GM21367 (cell line): ENCODE results near the gene C2CD2.

Experiments
- ATAC-seq: cut with Tn5 transposase; IDR thresholded peaks from one replicate; pipeline ENCODE4 v1.9.1; 2021; ENCODE audit not compliant: unreplicated experiment

The C2CD2 gene

DNA sequence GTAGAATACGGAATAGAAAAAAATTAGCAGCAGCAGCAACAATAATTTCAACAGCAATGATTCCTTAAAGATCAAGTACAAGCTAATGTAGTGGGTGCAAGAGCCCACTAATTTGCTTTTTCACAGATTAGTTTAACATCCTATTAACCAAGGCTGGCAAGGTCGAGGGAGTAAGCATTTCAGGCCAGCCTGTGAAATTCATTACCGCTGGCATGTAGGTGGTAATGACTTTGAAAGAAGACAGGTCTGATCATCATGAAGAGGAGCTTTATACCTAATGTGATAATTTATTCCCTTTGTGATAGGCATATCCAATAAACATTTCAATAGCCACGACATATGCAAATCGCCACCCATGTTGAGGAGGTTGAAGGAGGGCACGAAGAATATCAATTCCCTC is 63.5 kb downstream of the C2CD2 start:
- ATAC-seq: no peak

DNA sequence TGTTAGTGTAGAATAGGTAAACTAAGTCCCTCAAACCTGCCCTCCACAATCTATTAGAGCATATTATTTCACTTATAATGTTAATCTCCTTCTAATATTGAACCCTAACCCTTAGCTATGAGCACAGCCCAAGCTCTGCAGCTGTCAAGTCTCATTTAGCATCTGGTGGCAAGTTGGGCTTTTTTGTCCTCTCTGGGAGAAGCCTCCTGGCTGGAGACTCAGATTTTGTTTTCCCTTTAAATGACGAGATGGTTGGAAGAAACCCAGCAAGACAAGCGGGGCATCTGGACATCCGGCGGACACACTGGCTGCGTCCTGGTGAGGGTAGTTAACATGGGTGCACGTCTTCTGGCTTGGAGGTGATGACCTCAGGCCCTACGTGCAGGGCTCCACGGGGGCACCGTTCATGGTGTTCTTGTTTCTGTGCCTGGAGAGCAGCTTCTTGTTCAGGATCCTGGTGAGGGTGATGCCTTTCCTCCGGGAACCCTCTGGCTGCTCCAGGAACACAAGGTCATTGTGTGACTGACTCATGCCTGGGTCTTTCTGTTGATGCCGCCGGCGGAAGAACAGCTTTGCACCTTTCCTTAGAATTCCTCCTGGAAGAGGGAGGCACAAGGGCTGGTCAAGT is 65.0 kb downstream of the C2CD2 start:
- ATAC-seq: no peak

DNA sequence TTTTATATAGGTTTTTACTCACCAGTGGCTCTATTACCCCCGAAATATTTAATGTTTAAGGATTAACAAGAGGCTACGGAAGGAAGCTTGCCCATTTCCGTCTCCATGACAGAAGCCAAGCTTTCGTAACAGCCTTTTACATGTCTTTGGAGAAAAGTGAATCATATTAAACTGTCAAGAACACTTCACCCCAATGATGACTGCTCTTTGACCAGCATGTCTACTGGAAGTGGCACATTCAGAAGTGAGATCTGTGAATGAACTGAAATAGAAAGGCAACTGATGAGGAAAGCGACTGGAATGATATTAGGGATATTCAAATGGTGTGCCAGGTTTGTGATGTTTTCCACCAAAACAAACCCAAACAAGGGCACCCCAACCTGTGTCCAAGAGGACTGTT is 66.2 kb downstream of the C2CD2 start:
- ATAC-seq: no peak

DNA sequence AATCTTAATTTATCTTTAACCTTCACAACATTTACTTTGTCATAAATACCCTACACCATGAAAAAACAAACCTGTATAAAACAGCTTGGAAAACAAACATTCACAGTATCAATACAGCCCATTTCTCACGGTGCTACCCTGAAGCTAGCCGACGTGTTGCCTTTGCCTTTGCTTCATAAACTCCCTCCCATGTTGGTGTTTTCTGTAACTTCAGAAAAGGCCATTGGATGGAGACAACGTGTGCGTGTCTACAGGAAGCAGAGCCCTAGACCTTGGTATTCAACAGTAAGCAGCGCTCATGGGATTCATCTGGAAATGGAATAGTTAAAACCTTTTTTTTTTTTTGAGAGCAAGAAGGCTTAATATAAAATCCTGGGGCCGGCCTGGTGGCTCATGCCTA is 67.5 kb downstream of the C2CD2 start:
- no peak for ATAC-seq

DNA sequence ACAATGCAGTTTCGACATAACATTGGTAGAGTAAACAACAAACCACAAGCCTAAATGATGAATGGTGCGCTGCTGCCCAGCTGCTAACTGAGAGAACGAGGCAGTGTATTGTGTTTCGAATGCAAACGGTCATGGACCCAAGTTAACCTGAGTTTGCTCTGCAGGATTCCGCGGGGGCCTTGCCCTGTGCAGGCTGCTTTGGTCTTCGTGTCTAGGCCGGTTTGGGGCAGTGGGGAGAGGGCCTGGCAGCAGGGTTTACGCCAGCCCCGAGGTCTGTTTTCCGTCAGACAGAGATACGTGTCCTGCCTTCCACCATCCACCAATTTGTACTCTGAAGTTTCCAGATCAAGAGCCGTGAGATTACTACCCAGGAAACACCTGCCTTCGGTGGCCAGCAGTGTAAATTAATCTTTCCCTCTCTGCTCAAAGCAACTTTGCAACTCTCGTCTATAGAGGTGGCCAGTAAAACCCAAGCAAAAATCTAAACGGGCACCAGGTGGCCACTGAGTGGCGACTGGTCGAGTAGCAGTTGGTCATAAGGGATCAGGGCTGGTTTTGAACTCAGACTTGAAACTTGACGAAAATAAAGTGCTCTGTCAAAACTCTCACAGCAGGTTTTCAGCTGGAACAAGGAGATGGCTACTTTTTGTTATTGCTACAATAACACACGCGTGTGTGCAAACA is 68.3 kb downstream of the C2CD2 start:
- no peak for ATAC-seq

DNA sequence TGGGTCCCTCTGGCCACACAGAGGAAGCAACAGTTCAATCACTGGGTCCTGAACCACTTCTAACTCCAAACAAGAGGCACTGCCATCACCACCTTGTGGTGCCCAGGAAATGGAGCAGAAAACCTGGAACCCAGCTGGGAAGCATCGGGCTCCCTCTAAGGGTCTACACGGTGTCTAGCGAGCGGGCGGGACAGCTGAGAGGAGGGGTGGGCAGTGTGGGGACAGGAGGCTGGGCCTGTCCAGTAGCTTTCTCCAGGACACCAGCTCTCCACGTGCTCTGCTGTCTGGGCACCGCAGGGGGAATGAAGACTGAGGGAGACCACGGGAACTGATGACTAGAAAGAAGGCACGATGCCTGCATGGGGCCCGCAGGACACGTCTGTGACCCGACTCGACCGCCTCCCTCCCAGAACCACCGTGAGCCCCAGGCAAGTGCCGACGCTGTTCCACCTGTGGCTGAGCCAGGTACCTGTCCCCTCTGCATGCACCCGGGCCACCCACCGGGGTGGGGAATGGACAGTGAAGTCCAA is 69.3 kb downstream of the C2CD2 start:
- ATAC-seq: no peak

DNA sequence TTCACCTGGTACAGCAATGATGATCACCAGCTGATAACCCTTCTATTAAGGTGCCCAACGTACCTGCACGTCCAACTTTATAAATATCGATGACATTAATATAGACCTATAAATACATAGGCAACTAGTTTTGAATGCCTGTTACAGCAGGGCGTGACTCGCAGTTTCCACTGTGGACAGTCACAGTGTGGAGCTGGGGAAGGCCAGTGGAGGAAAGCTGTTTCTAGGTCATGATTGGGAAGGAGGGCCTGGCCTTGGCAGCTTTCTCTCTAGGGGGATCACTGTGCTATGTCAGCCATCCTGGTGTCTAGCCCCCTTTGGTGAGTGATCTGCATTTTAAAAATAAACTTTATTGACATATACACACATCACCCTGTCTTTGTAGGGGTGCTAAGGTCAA is 70.2 kb downstream of the C2CD2 start:
- ATAC-seq: no peak

DNA sequence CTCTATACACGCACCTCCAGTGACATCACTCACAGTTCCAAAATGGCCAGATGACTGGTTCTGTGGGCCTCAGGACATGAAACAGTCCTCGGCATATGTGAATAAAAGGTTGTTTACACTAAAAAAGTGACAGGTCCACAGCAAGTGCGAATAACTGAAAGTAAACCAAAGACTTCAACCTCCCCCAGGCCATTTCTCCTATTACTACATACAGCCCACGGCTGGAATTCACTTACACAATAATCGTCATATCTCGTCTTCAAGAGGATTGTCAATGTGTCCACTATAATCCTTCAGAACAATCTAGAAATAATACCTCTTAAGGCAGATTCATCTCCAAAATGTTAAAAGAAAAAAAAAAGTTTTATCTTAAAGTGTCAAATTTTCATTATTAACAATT is 72.8 kb downstream of the C2CD2 start:
- ATAC-seq: no peak

DNA sequence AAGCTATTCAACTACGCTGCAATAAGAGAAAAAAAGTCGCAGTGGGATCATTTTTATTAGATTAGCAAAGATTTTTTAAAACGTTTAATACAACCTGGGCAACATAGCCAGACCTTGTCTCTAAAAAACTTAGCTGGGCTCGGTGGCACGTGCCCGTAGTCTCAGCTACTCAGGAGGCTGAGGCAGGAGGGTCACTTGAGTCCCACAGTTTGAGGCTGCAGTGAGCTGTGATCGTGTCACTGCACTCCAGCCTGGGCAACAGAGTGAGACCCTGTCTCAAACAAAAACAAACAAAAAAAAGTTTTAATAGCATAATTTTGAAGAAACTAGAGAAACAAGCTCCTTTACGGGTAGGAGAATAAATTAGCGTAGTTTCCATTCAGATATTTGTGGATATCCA is 73.7 kb downstream of the C2CD2 start:
- no peak for ATAC-seq

DNA sequence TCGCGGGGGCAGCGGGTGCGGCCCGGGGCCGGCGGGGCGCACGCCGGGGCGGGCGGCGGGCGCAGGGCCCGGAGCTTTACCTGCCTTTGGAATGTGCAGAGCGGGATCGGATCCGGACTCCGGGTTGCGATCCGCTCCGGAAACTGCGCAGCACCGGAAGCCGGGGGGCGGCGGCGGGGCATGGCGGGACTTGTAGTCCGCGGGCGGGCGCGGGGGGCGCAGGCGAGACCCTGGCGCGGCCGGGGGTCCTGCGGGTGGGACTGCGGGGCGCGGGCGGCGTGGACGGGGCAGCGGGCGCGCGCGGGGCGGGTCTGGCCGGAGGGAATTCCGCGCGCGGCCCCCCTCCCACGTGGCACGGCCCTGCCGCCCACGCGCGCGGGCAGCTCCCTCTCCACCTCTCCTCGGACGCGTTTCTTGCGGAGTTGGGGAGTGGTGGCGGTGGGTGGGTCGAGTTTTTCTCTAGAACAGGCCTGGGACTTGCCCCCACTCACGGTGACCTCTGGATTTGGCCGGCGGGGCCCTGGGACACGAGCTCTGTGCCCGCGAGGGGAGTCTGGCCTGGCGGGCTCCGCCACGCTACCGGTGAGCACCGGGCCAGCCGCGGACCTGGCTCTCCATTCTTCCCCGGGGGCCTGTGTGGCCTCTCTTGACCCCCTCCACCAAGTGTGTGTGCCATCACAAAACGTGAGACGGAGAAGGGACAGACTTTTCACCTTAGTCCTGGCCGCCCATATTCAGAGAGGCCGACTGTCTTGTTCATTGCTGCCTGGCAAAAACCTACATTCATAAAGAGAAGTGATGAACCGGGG is 74.4 kb downstream of the C2CD2 start, which contains the start of gene PRDM15:
Gene PRDM15 (minus strand): TSS at position 155 of the 809 bp plus-strand sequence. CDS start 18,981 bp downstream, outside the sequence.
- ATAC-seq: peak; percentile 41

DNA sequence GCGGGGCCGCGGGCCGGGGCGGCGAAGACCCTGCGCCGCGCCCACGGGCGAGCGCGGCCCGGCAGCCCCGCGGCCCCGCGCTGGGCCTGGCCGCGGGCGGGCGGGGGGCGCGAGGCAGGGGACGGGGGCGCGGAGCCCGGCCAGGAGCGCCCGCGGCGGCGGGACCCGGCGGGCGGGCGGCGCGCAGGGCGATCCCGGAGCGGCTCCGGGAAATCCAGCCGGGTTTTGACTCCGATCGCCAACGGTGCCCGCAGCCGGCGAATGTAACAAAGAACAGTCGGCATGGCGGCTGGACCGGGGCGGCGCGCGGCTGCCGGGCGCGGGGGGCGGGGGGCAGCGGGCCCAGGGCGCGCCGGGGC is 75.0 kb downstream of the C2CD2 start:
- peak; percentile 49 for ATAC-seq

DNA sequence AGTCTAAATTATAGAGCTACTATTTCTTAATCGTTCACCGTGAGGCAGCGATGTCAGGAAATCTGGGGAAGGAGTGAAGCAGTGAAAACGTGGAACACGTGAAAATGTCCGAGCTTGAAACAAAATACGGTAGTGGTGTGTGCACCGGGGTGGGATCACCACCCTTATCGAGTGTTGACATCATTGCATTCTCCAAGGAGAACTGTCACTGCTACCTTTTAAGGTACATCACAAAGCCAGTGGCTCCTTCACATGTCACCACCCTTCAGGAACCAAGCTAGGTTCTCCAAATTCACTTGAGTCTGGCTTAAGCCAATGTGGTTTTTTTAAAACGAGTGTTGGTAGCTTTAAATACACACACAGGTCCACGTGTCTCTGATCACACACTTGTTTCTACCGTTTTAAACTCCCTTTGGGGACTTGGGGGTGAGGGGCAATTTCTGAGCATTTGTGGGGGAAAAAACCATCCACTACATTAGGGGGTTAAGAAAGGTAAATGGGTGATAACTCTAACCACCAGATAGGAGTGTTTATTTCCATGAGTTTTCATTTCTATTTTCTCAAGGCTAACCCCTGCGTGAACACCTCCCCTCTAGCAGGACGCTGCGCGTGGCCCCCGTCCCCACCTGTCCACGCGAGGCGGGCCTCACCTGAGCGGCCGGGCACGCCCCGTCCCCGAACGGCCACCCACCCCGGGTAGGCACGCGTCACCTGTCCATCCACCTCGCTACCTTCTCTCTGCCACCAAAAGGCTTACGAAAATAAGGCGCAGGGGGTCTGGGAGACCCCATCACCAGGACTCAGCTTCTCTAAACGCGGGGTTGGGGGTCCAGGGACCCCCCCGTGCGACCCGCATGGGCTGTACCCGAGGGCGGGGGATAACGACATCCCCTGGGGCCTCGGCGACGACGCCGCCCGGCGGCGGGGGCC is 75.7 kb downstream of the C2CD2 start:
- ATAC-seq: no peak

DNA sequence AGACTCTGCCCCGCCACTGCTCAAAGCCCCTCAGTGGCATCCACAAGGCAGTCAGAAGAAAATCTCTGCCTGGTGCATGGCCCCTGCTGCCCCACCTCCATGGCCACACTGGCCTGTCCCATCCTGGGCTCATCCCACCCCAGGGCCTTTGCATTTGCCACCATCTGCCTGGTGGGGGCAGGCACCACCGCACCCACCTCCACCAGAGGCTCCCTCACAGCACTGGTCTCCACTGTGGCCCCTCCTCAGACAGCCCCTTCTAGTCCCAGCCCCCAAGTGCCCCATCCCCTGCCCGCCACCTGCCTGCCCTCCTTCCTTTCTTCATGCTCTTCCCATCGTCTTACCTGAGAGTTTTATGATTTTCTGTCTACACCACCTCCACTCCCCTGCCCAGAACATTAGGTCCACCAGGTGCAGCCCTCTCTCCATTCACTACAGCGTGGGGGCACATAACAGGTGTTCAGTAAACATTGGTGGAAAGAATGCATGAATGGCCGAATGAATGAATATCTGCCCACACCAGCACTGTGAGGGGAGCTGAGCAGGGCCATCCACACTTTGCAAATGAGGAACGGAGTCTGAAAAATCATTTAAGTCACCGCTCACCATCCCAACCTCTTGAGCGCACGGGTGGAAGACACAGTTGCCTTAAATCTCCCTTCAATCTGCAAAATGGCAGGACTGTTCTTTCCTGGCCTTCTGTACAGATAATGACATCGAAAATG is 76.7 kb downstream of the C2CD2 start:
- no peak for ATAC-seq

DNA sequence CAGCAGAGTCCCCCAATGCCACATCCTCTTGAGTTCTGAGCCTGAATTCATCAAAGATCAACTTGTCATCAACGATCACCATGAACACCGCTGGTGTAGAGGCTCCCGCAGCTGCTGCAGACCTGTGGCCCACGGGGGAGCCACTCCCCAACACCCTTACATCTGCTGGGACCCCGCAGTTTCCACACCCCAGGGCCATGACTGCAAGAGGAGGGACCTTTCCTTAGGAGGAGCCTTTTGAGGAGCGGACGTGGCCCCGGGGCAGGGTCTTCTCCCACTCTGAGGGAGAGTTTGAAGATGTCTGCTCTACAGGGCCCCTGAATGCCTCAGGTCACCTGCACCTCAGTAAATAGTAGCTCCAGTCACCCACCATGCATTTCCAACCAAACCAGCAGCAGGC is 77.4 kb downstream of the C2CD2 start:
- ATAC-seq: no peak

DNA sequence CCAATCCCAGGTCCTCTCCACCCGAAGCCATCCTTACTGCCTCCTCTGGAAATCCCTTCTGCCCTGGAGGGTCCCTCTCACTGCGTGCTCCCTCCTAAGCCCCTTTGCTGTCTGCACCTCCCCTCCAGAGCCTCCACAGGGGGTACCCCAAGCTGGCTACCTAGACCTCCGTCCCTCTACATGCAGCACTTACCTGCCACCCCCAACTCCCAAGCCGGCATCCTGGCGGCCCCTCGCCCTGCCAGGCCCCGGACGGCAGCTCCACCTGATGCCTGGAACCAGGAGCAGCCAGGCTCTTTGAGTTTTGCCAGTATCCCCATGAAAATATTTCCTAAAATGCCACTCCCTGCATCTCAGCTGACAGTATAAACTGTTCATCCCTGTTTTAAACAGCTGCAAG is 78.7 kb downstream of the C2CD2 start:
- ATAC-seq: no peak

DNA sequence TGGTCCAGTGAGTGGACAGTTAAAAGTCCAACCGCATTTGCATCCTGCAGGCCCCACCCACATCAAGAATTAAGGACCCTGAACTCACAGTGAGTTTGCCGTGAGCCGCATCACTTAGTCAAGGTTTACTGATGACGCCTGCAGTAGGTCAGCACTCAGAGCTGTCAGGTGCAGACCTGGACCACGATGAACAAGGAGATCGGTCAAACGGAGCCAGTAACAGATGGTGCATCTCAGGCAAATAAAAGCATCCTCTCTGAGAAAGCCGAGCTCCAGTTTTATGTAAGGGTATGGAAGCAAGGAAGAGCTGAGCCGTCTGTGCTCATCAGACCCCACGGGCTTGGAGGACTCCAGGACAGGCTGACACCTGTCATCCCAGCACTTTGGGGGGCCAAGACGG is 79.2 kb downstream of the C2CD2 start:
- ATAC-seq: no peak

DNA sequence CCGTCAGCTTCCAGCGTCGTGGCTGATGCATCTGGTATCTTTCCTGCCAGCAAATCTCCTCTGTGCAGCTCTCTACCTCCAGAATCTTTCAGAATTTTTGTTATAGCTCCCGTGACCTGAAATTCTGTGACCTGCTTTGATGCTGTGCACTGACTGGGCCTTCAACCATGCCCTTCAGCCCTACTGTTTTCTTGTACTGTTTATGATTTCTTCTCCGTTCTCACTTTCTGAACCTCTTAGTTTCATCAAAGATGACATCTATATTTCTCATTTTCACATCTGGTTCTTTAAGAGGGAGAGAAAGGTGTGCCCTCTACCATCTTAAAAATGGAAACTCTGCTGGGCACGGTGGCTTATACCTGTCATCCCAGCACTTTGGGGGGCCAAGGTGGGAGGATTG is 80.4 kb downstream of the C2CD2 start:
- no peak for ATAC-seq

DNA sequence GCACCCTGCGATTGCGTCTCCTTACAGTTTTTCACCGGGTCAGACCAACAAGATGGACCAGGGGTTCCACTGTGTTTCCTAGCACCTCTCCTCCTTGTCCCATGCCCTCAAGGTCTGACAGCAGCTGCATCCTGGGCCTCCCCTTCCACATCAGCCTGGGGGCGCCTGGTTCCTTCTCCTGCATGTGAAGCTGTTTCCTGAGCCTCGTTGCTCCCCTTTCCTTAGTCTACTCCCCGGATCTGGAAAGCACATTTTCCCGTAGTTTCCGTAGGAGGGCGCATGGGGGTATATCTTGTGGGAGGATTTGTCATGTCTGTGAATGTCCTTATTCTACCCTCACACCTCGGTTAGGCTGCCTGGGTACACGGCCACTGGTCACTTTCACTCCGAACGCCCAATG is 80.8 kb downstream of the C2CD2 start:
- ATAC-seq: no peak

DNA sequence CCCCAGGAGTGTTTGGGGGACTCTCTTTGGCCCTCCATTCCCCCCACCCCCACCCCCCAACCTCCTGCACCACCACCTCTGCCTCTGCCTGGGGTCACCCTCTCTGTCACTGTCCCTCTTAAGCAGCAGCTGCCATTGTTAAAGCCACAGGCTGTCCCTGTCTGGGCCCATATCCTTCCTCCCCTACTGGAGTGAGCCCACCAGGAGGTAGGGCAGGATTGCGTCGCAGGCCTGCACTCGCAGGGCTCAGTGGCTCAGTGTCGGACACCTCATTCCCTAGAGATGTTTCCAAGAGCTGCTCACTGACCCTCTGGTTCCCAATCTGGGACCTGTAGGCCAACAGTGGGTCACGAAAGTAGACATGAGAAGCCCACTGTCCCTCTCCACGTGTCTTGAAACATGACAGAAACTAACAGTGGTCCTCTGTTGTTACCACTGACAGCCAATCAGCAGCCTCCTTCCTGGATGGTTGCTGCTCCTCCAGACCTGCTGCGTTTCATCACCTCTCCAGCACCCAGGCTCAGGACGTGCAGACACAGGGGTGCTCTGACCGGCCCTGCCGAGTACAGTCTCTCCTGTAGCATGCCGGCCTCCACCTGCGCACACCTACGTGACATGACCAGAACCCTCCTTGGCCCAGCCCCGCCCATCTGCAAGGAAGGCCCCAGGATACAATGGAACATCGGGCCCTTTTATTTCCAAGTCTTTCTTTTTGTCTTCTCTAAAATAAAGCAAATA is 82.4 kb downstream of the C2CD2 start:
- ATAC-seq: no peak

DNA sequence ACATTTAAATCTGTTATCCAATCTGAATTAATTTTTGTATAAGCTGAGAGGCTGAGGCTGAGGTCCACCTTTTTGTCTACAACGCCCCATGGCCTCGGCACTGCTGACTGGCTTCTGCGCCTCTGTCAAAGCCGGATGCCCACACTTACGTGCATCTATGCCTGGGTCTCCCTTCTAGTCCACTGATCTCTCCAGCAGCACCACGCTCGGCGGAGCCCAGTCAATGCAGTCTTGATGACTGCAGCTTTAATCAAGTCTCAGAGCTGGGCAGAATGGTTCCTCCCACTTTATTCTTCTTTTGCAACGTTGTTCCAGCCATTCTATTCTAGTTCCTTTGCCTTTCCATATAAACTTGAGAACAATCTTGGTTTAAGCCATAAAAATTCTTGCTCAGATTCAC is 84.0 kb downstream of the C2CD2 start:
- ATAC-seq: no peak
